Astrocyte (in vitro differentiated cells and primary cell): ENCODE data around the gene MYL10. TPM values are rescaled to one million over a fixed set of nuclear protein-coding genes. Genes with fewer than 3 reads are reported as not detected.

Source experiments
- DNase-seq: peaks from one replicate; pipeline ENCODE4 v3.0.0-alpha.2; 2010; ENCODE audit warnings: low read depth
- FAIRE-seq: peaks from 2 replicates; lab custom pipeline; 2011; peaks lifted over from hg19 to GRCh38; lab: Jason Lieb, UNC
- H2AFZ ChIP-seq: 2 replicates; pipeline ENCODE4 v1.6.0; 2012; ENCODE audit warnings: low read depth, low read length, inconsistent platforms
- H3K27ac ChIP-seq: 2 replicates; pipeline ENCODE4 v1.5.1; 2011; ENCODE audit warnings: low read depth, low read length, inconsistent platforms
- H3K27me3 ChIP-seq: 2 replicates; pipeline ENCODE4 v1.6.0; 2011; ENCODE audit warnings: low read length, inconsistent platforms; ENCODE audit not compliant: insufficient read depth
- H3K36me3 ChIP-seq: 2 replicates; pipeline ENCODE4 v1.5.1; 2011; ENCODE audit warnings: low read length, inconsistent platforms; ENCODE audit not compliant: insufficient read depth
- H3K4me1 ChIP-seq: 2 replicates; pipeline ENCODE4 v1.5.1; 2011; ENCODE audit warnings: low read length, inconsistent platforms; ENCODE audit not compliant: insufficient read depth
- H3K4me2 ChIP-seq: 2 replicates; pipeline ENCODE4 v1.6.0; 2012; ENCODE audit warnings: low read length, inconsistent platforms
- H3K4me3 ChIP-seq: 2 replicates; pipeline ENCODE4 v1.5.1; 2011; ENCODE audit warnings: low read depth, mild to moderate bottlenecking, low read length, inconsistent platforms; ENCODE audit not compliant: insufficient read depth
- H3K79me2 ChIP-seq: 2 replicates; pipeline ENCODE4 v1.6.0; 2012; ENCODE audit warnings: mild to moderate bottlenecking, low read length, inconsistent platforms; ENCODE audit not compliant: insufficient read depth
- H3K9ac ChIP-seq: 2 replicates; pipeline ENCODE4 v1.6.0; 2012; ENCODE audit warnings: mild to moderate bottlenecking, low read length, inconsistent platforms
- H3K9me3 ChIP-seq: 2 replicates; pipeline ENCODE4 v1.5.1; 2012; ENCODE audit warnings: low read depth, mild to moderate bottlenecking, low read length, inconsistent platforms; ENCODE audit not compliant: insufficient read depth
- H4K20me1 ChIP-seq: 2 replicates; pipeline ENCODE4 v1.6.0; 2012; ENCODE audit warnings: low read length, inconsistent platforms; ENCODE audit not compliant: insufficient read depth
- H3K27ac Mint-ChIP-seq: one replicate; pipeline ENCODE4 v1.8.0; 2021; ENCODE audit warnings: mild to moderate bottlenecking, mixed read lengths; ENCODE audit not compliant: unreplicated experiment
- H3K27me3 Mint-ChIP-seq: one replicate; pipeline ENCODE4 v1.8.0; 2021; ENCODE audit warnings: low read depth, mixed read lengths; ENCODE audit not compliant: unreplicated experiment
- H3K36me3 Mint-ChIP-seq: one replicate; pipeline ENCODE4 v1.8.0; 2021; ENCODE audit warnings: low read depth, mixed read lengths; ENCODE audit not compliant: unreplicated experiment
- H3K4me1 Mint-ChIP-seq: one replicate; pipeline ENCODE4 v1.8.0; 2021; ENCODE audit warnings: low read depth, mixed read lengths; ENCODE audit not compliant: unreplicated experiment
- H3K4me3 Mint-ChIP-seq: one replicate; pipeline ENCODE4 v1.8.0; 2021; ENCODE audit warnings: mild to moderate bottlenecking, moderate library complexity, mixed read lengths; ENCODE audit not compliant: unreplicated experiment
- H3K9me3 Mint-ChIP-seq: one replicate; pipeline ENCODE4 v1.8.0; 2021; ENCODE audit warnings: mild to moderate bottlenecking, mixed read lengths; ENCODE audit not compliant: unreplicated experiment
- CTCF ChIP-seq: IDR thresholded peaks from 2 replicates; pipeline ENCODE4 v1.5.1; 2011; ENCODE audit warnings: low read depth, mild to moderate bottlenecking, inconsistent platforms, low read length, moderate library complexity; ENCODE audit not compliant: insufficient read depth
- EZH2 ChIP-seq: IDR thresholded peaks from 2 replicates; pipeline ENCODE4 v1.6.1; 2012; ENCODE audit warnings: mild to moderate bottlenecking, low read length, inconsistent platforms; ENCODE audit not compliant: insufficient read depth
- total RNA-seq: library from RNA; stranded (reverse); gene quantifications from 2 replicates; pipeline ENCODE4 v1.2.1, GENCODE V29; 2021

The MYL10 gene
- total RNA-seq, 1 donor from 2014 or later = 0.73 TPM

GRCh38 chr7:101625031-101625791 lies 3.9 kb downstream of the MYL10 start:
- Histone ChIP-seq H3K36me3 (no peaks in the 10 kb centered on the region), H3K79me2 (no peaks in the 10 kb centered on the region), H2AFZ (no peak overlapping the region), H3K27ac (no peak overlapping the region), H3K4me1 (peaks cover 19% of the 10 kb centered on the region), H4K20me1 (no peaks in the 10 kb centered on the region), H3K4me2 (peak overlapping the region; percentile 65), H3K9ac (no peak overlapping the region), H3K27me3 (peaks cover 2% of the 10 kb centered on the region), H3K4me3 (peak overlapping the region; percentile 17), H3K9me3 (no peaks in the 10 kb centered on the region)
- Mint-ChIP-seq H3K27ac (peak overlapping the region; percentile 86), H3K4me3 (no peak overlapping the region), H3K4me1 (peaks cover 17% of the 10 kb centered on the region), H3K36me3 (peaks cover 2% of the 10 kb centered on the region), H3K27me3 (peaks cover 3% of the 10 kb centered on the region), H3K9me3 (peaks cover 2% of the 10 kb centered on the region)
- TF ChIP-seq CTCF (peak; percentile 20), EZH2 (no peak)
- DNase-seq (peak; percentile 37), FAIRE-seq (no peak)

GRCh38 chr7:101624246-101625001 lies 4.7 kb downstream of the MYL10 start:
- peaks cover 19% of the 10 kb centered on the region for H3K4me1 ChIP-seq
- H3K79me2 ChIP-seq = no peaks in the 10 kb centered on the region
- H2AFZ ChIP-seq = no peak overlapping the region
- no peak overlapping the region for H3K27ac ChIP-seq
- peaks cover 3% of the 10 kb centered on the region for H3K27me3 Mint-ChIP-seq
- no peaks in the 10 kb centered on the region for H3K9me3 ChIP-seq
- DNase-seq = no peak
- H3K4me3 Mint-ChIP-seq = no peak overlapping the region
- peaks cover 2% of the 10 kb centered on the region for H3K27me3 ChIP-seq
- peak overlapping the region; percentile 86 for H3K27ac Mint-ChIP-seq
- H4K20me1 ChIP-seq = no peaks in the 10 kb centered on the region
- TF ChIP-seq CTCF (no peak), EZH2 (no peak)
- no peak overlapping the region for H3K9ac ChIP-seq
- H3K4me1 Mint-ChIP-seq = peaks cover 18% of the 10 kb centered on the region
- no peak for FAIRE-seq
- H3K36me3 ChIP-seq = no peaks in the 10 kb centered on the region
- H3K4me3 ChIP-seq = no peak overlapping the region
- peak overlapping the region; percentile 65 for H3K4me2 ChIP-seq
- H3K9me3 Mint-ChIP-seq = peaks cover 2% of the 10 kb centered on the region
- H3K36me3 Mint-ChIP-seq = peaks cover 2% of the 10 kb centered on the region
